ENCODE measurements around the gene MUL1. TPM values are rescaled to one million over a fixed set of nuclear protein-coding genes. Genes with fewer than 3 reads are reported as not detected.

MUL1 gene
- total and polyA plus RNA-seq, 4 donors = 6.0 to 32.6 (median 24.6) TPM

GRCh38 chr1:20463502-20463901 is 44.4 kb downstream of the MUL1 start:
- H3K4me3 ChIP-seq = no peak overlapping the region
- no peak for TF ChIP-seq CTCF (IDR thresholded peaks at IDR 0.05; ENCODE audit: control extremely low read depth, extremely low read depth)
- H3K36me3 ChIP-seq (ENCODE audit: control insufficient read depth in 4 of 4, insufficient read depth in 4 of 4, low read length in 4 of 4) = no peaks in the 10 kb centered on the region
- H3K9ac ChIP-seq (ENCODE audit: insufficient read depth in 1 of 2, low read length in 2 of 2) = no peak overlapping the region
- no peak for ATAC-seq (ENCODE audit: insufficient read depth, low FRiP score)
- H3K9me3 ChIP-seq (ENCODE audit: control insufficient read depth in 4 of 4, insufficient read depth in 3 of 4, low read length in 3 of 4) = peaks cover 0 to 9% (median 0%) of the 10 kb centered on the region in 4 donors
- no peak for DNase-seq
- H3K27me3 ChIP-seq (ENCODE audit: control insufficient read depth in 3 of 3, insufficient read depth in 3 of 3, low read length in 2 of 3) = peaks cover 0 to 11% (median 0%) of the 10 kb centered on the region in 3 donors
- WGBS, 2 donors = 85 to 88% methylated on average over 1 of the region's 1 CpG
- no peaks in the 10 kb centered on the region for H3K4me1 ChIP-seq (ENCODE audit: control insufficient read depth in 5 of 5, insufficient read depth in 5 of 5, low read length in 5 of 5)
- H3K27ac ChIP-seq (ENCODE audit: low read depth in 1 of 2, low read length in 1 of 2) = no peak overlapping the region

DNA sequence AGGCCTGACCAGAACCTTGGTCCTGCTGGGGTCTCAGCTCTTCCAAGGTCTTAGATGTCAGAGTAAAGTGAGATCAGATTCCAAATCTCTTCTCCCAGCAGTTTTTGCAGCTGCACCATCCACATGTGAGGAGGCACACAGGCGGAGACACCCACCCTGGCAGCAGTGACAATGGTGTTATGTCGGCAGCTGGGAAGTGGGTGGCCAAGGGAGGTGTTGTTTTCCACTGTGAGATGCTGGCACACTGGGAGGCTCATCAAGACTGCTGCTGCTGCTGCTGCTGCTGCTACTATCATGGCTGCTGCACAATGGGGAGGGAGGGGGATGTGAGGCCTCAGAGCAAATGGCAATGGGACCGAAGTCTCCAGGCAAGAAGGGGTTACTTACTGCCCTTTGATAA is 45.6 kb downstream of the MUL1 start:
- WGBS, 2 donors = 87 to 88% methylated on average over 3 of the region's 3 CpGs
- Histone ChIP-seq H3K9ac (ENCODE audit: insufficient read depth in 1 of 2, low read length in 2 of 2) (no peak overlapping the region), H3K4me3 (no peak overlapping the region), H3K9me3 (ENCODE audit: control insufficient read depth in 4 of 4, insufficient read depth in 3 of 4, low read length in 3 of 4) (peaks cover 0 to 9% (median 0%) of the 10 kb centered on the region in 4 donors), H3K4me1 (ENCODE audit: control insufficient read depth in 5 of 5, insufficient read depth in 5 of 5, low read length in 5 of 5) (no peaks in the 10 kb centered on the region), H3K27me3 (ENCODE audit: control insufficient read depth in 3 of 3, insufficient read depth in 3 of 3, low read length in 2 of 3) (peaks cover 0 to 11% (median 0%) of the 10 kb centered on the region in 3 donors), H3K36me3 (ENCODE audit: control insufficient read depth in 4 of 4, insufficient read depth in 4 of 4, low read length in 4 of 4) (no peaks in the 10 kb centered on the region), H3K27ac (ENCODE audit: low read depth in 1 of 2, low read length in 1 of 2) (no peak overlapping the region)
- DNase-seq (no peak), ATAC-seq (ENCODE audit: insufficient read depth, low FRiP score) (no peak)
- TF ChIP-seq CTCF (IDR thresholded peaks at IDR 0.05; ENCODE audit: control extremely low read depth, extremely low read depth) = no peak

GRCh38 chr1:20458717-20459116 is 49.2 kb downstream of the MUL1 start:
- Histone ChIP-seq H3K4me3 (no peak overlapping the region), H3K27ac (ENCODE audit: low read depth in 1 of 2, low read length in 1 of 2) (no peak overlapping the region), H3K9me3 (ENCODE audit: control insufficient read depth in 4 of 4, insufficient read depth in 3 of 4, low read length in 3 of 4) (peaks cover 0 to 13% (median 0%) of the 10 kb centered on the region in 4 donors), H3K4me1 (ENCODE audit: control insufficient read depth in 5 of 5, insufficient read depth in 5 of 5, low read length in 5 of 5) (no peaks in the 10 kb centered on the region), H3K36me3 (ENCODE audit: control insufficient read depth in 4 of 4, insufficient read depth in 4 of 4, low read length in 4 of 4) (no peaks in the 10 kb centered on the region), H3K27me3 (ENCODE audit: control insufficient read depth in 3 of 3, insufficient read depth in 3 of 3, low read length in 2 of 3) (peaks cover 0 to 8% (median 0%) of the 10 kb centered on the region in 3 donors), H3K9ac (ENCODE audit: insufficient read depth in 1 of 2, low read length in 2 of 2) (no peak overlapping the region)
- no peak for ATAC-seq (ENCODE audit: insufficient read depth, low FRiP score)
- 82 to 85% methylated on average over 2 of the region's 2 CpGs for WGBS, 2 donors
- no peak for TF ChIP-seq CTCF (IDR thresholded peaks at IDR 0.05; ENCODE audit: control extremely low read depth, extremely low read depth)
- no peak for DNase-seq

GRCh38 chr1:20454004-20454403 is 53.9 kb downstream of the MUL1 start:
- no peak overlapping the region for H3K4me3 ChIP-seq
- no peak overlapping the region for H3K27ac ChIP-seq (ENCODE audit: low read depth in 1 of 2, low read length in 1 of 2)
- DNase-seq (no peak), ATAC-seq (ENCODE audit: insufficient read depth, low FRiP score) (no peak)
- H3K4me1 ChIP-seq (ENCODE audit: control insufficient read depth in 5 of 5, insufficient read depth in 5 of 5, low read length in 5 of 5) = no peaks in the 10 kb centered on the region
- TF ChIP-seq CTCF (IDR thresholded peaks at IDR 0.05; ENCODE audit: control extremely low read depth, extremely low read depth) = no peak
- peaks cover 0 to 31% (median 4%) of the 10 kb centered on the region in 3 donors for H3K27me3 ChIP-seq (ENCODE audit: control insufficient read depth in 3 of 3, insufficient read depth in 3 of 3, low read length in 2 of 3)
- peaks cover 0 to 4% (median 0%) of the 10 kb centered on the region in 4 donors for H3K9me3 ChIP-seq (ENCODE audit: control insufficient read depth in 4 of 4, insufficient read depth in 3 of 4, low read length in 3 of 4)
- H3K36me3 ChIP-seq (ENCODE audit: control insufficient read depth in 4 of 4, insufficient read depth in 4 of 4, low read length in 4 of 4) = no peaks in the 10 kb centered on the region
- WGBS, 2 donors = 90 to 91% methylated on average over 4 of the region's 4 CpGs
- no peak overlapping the region for H3K9ac ChIP-seq (ENCODE audit: insufficient read depth in 1 of 2, low read length in 2 of 2)
